ENCODE data around the gene CCDC7. TPM values are rescaled to one million over a fixed set of nuclear protein-coding genes. Genes with fewer than 3 reads are reported as not detected.
"Not testable (repeated sequence)": the region's sequence is repeated elsewhere in the genome, so short reads cannot be mapped to it uniquely, and the experiment has no call there.

Gene CCDC7
- total and polyA plus RNA-seq, 4 donors, result 1.2 to 36.4 (median 6.9) TPM

DNA sequence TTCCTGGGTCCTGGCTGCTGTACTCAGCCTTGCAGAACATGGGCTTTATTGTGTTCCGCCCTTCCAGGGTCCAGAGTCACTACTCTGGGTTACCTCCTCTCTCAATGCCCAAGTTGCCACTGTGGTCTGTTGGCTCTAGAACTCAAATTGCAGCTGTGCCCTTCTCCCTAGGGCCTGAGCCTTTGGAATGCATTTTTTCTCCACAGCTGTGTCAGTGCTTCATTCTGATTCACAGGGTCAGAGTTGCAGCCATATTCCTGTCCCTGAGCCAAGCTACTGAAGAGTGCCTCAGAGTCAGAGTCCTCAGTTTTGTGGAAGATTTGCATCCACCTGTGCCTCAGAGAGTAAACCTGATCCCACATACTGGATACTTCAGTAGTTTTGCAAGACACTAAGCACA is 344.5 kb downstream of the CCDC7 start:
- DNase-seq, result no peak
- ATAC-seq (ENCODE audit: insufficient read depth, low FRiP score), result no peak
- H3K27me3 ChIP-seq (ENCODE audit: control insufficient read depth in 3 of 3, insufficient read depth in 3 of 3, low read length in 2 of 3), result no peaks in the 10 kb centered on the region
- no peak overlapping the region for H3K27ac ChIP-seq (ENCODE audit: low read depth in 1 of 2, low read length in 1 of 2)
- no peaks in the 10 kb centered on the region for H3K36me3 ChIP-seq (ENCODE audit: control insufficient read depth in 4 of 4, insufficient read depth in 4 of 4, low read length in 4 of 4)
- no peak overlapping the region for H3K9ac ChIP-seq (ENCODE audit: insufficient read depth in 1 of 2, low read length in 2 of 2)
- peaks cover 0 to 7% (median 1%) of the 10 kb centered on the region in 4 donors for H3K9me3 ChIP-seq (ENCODE audit: control insufficient read depth in 4 of 4, insufficient read depth in 3 of 4, low read length in 3 of 4)
- 100% methylated on average over 1 of the region's 1 CpG for WGBS, 2 donors
- H3K4me1 ChIP-seq (ENCODE audit: control insufficient read depth in 5 of 5, insufficient read depth in 5 of 5, low read length in 5 of 5), result no peaks in the 10 kb centered on the region
- TF ChIP-seq, protein P1, sequence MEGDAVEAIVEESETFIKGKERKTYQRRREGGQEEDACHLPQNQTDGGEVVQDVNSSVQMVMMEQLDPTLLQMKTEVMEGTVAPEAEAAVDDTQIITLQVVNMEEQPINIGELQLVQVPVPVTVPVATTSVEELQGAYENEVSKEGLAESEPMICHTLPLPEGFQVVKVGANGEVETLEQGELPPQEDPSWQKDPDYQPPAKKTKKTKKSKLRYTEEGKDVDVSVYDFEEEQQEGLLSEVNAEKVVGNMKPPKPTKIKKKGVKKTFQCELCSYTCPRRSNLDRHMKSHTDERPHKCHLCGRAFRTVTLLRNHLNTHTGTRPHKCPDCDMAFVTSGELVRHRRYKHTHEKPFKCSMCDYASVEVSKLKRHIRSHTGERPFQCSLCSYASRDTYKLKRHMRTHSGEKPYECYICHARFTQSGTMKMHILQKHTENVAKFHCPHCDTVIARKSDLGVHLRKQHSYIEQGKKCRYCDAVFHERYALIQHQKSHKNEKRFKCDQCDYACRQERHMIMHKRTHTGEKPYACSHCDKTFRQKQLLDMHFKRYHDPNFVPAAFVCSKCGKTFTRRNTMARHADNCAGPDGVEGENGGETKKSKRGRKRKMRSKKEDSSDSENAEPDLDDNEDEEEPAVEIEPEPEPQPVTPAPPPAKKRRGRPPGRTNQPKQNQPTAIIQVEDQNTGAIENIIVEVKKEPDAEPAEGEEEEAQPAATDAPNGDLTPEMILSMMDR (IDR thresholded peaks at IDR 0.05; ENCODE audit: control extremely low read depth, extremely low read depth), result no peak
- no peak overlapping the region for H3K4me3 ChIP-seq

DNA sequence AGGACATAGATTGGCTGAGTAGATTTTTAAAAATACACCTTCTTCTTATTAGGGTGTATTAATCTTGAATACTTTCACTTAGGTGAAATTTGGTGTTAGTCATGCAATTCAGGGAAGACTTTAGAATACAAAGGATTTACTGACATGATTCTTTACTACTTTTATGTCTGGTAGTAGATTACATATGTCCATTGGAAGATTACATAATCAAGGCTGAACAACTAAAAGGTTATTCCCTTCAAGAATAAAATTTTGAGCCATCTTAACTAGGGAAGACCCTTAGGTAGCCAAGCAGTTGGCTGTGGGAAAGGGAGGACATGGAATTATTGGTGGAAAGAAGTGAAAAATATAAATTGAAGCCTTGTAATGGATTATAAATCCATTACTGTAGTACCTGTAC is 347.1 kb downstream of the CCDC7 start:
- Histone ChIP-seq H3K9me3 (ENCODE audit: control insufficient read depth in 4 of 4, insufficient read depth in 3 of 4, low read length in 3 of 4) (peaks cover 0 to 2% (median 0%) of the 10 kb centered on the region in 4 donors), H3K9ac (ENCODE audit: insufficient read depth in 1 of 2, low read length in 2 of 2) (no peak overlapping the region), H3K27ac (ENCODE audit: low read depth in 1 of 2, low read length in 1 of 2) (no peak overlapping the region), H3K27me3 (ENCODE audit: control insufficient read depth in 3 of 3, insufficient read depth in 3 of 3, low read length in 2 of 3) (no peaks in the 10 kb centered on the region), H3K4me3 (no peak overlapping the region), H3K36me3 (ENCODE audit: control insufficient read depth in 4 of 4, insufficient read depth in 4 of 4, low read length in 4 of 4) (no peaks in the 10 kb centered on the region), H3K4me1 (ENCODE audit: control insufficient read depth in 5 of 5, insufficient read depth in 5 of 5, low read length in 5 of 5) (no peaks in the 10 kb centered on the region)
- no peak for ATAC-seq (ENCODE audit: insufficient read depth, low FRiP score)
- TF ChIP-seq, protein P1 (IDR thresholded peaks at IDR 0.05; ENCODE audit: control extremely low read depth, extremely low read depth), result no peak
- no peak for DNase-seq

DNA sequence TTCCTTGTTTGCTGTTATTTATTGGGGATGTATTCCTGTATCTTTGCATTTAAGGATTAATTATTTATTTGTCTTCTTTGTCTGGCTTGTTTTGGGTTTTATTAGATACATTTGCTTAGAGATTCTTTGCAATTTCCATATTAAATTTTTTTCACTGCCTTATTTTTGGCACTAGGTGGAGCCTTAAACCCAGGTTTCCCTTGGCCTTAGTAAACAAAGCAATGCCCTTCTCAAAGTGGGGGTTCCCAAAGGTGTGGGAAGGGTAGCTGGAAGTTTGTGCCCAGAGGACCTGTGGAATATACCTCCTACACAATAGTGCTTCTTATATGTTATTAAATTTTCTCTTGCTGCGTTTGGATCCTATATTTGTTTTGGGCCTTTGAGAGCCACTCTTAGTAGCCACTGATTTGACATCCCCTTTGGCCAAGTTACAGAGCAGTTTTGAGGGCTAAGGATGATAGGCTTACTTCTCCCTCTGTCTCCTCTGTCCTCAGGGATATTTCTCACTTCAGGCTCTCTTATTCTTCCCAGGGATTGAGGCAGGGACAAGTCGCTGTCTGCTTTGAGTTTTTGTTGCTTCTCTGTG is 349.8 kb downstream of the CCDC7 start:
- Histone ChIP-seq H3K9me3 (ENCODE audit: control insufficient read depth in 4 of 4, insufficient read depth in 3 of 4, low read length in 3 of 4) (no peaks in the 10 kb centered on the region), H3K27me3 (ENCODE audit: control insufficient read depth in 3 of 3, insufficient read depth in 3 of 3, low read length in 2 of 3) (no peaks in the 10 kb centered on the region), H3K4me1 (ENCODE audit: control insufficient read depth in 5 of 5, insufficient read depth in 5 of 5, low read length in 5 of 5) (no peaks in the 10 kb centered on the region), H3K4me3 (no peak overlapping the region), H3K27ac (ENCODE audit: low read depth in 1 of 2, low read length in 1 of 2) (no peak overlapping the region), H3K36me3 (ENCODE audit: control insufficient read depth in 4 of 4, insufficient read depth in 4 of 4, low read length in 4 of 4) (no peaks in the 10 kb centered on the region), H3K9ac (ENCODE audit: insufficient read depth in 1 of 2, low read length in 2 of 2) (no peak overlapping the region)
- ATAC-seq (ENCODE audit: insufficient read depth, low FRiP score), result no peak
- WGBS, 2 donors, result 65 to 82% methylated on average over 2 of the region's 2 CpGs
- TF ChIP-seq, protein P1 (IDR thresholded peaks at IDR 0.05; ENCODE audit: control extremely low read depth, extremely low read depth), result peak; percentile 69
- peak in 2 of 3 donors; percentile 29 to 51 for DNase-seq

DNA sequence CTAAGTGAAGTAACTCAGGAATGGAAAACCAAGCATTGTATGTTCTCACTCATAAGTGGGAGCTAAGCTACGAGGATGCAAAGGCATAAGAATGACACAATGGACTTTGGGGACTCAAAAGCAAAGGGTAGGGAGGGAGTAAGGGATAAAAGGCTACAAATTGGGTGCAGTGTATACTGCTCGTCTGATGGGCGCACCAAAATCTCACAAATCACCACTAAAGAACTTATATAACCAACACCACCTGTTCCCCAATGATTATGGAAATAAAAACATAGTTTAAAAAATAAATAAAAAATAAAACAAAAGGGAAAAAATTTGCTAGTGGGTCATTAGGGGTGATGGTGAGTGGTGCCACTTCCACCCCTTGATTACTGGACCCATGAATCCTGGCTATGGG is 351.5 kb downstream of the CCDC7 start:
- WGBS, 2 donors, result 92 to 95% methylated on average over 3 of the region's 3 CpGs
- not testable (repeated sequence) for DNase-seq; H3K27ac ChIP-seq (ENCODE audit: low read depth in 1 of 2, low read length in 1 of 2); H3K4me1 ChIP-seq (ENCODE audit: control insufficient read depth in 5 of 5, insufficient read depth in 5 of 5, low read length in 5 of 5); H3K9ac ChIP-seq (ENCODE audit: insufficient read depth in 1 of 2, low read length in 2 of 2); H3K27me3 ChIP-seq (ENCODE audit: control insufficient read depth in 3 of 3, insufficient read depth in 3 of 3, low read length in 2 of 3); H3K4me3 ChIP-seq; H3K36me3 ChIP-seq (ENCODE audit: control insufficient read depth in 4 of 4, insufficient read depth in 4 of 4, low read length in 4 of 4); H3K9me3 ChIP-seq (ENCODE audit: control insufficient read depth in 4 of 4, insufficient read depth in 3 of 4, low read length in 3 of 4); ATAC-seq (ENCODE audit: insufficient read depth, low FRiP score)
